IMR-90 (cell line): ENCODE results near the gene PLPP4. TPM values are rescaled to one million over a fixed set of nuclear protein-coding genes. Genes with fewer than 3 reads are reported as not detected.

Experiments
- ATAC-seq: fragments of 200-7000 bp; cut with Tn5 transposase; 2 replicates; pipeline ENCODE4 v1.9.1; 2020; ENCODE audit warnings: low read depth, mild to moderate bottlenecking, moderate library complexity
- BruUV-seq: library from RNA; stranded (reverse); fragments of 400-500 nt; replicated peaks from 2 replicates; lab custom pipeline; 2021; lab: Mats Ljungman, UMichigan
- CTCF ChIA-PET: fragments of 300-600 bp; formaldehyde crosslinking; extraction: SDS; loops from one replicate; lab custom pipeline; 2021; ENCODE audit warnings: antibody characterized with exemption; lab: Yijun Ruan, JAX
- POLR2A ChIA-PET: fragments of 300-600 bp; sonication (Branson Sonifier 250); formaldehyde crosslinking; loops from one replicate; lab custom pipeline; 2022; ENCODE audit warnings: antibody characterized with exemption; ENCODE audit not compliant: unreplicated experiment; lab: Charles Lee
- DNase-seq: peaks from one replicate; pipeline ENCODE4 v3.0.0; 2013
- H2AFZ ChIP-seq: replicated peaks from 2 replicates; pipeline ENCODE3; 2013; ENCODE audit warnings: low read length, mild to moderate bottlenecking; ENCODE audit not compliant: poor library complexity
- H2AK5ac ChIP-seq: 2 replicates; pipeline ENCODE4 v1.6.1; 2013; ENCODE audit warnings: low read depth, low read length, inconsistent platforms
- H2AK9ac ChIP-seq: replicated peaks from 2 replicates; pipeline ENCODE3; 2013; ENCODE audit warnings: mild to moderate bottlenecking, low read depth, low read length, moderate library complexity; ENCODE audit not compliant: poor library complexity
- H2BK120ac ChIP-seq: 2 replicates; pipeline ENCODE4 v1.6.1; 2013; ENCODE audit warnings: low read depth, low read length, inconsistent platforms
- H2BK15ac ChIP-seq: 3 replicates; pipeline ENCODE4 v1.6.1; 2013; ENCODE audit warnings: low read depth, low read length, inconsistent platforms
- H2BK20ac ChIP-seq: 2 replicates; pipeline ENCODE4 v1.6.1; 2013; ENCODE audit warnings: low read depth, mild to moderate bottlenecking, inconsistent platforms, low read length, moderate library complexity
- H2BK5ac ChIP-seq: 2 replicates; pipeline ENCODE4 v1.6.1; 2013; ENCODE audit warnings: mild to moderate bottlenecking, low read depth, low read length, inconsistent platforms; ENCODE audit not compliant: poor library complexity, severe bottlenecking
- H3K14ac ChIP-seq: replicated peaks from 2 replicates; pipeline ENCODE4 v1.6.1; 2013; ENCODE audit warnings: low read depth, low read length, inconsistent platforms
- H3K18ac ChIP-seq: 2 replicates; pipeline ENCODE4 v1.6.1; 2013; ENCODE audit warnings: low read depth, low read length, control low read depth
- H3K23ac ChIP-seq: 2 replicates; pipeline ENCODE4 v1.6.1; 2013; ENCODE audit warnings: low read depth, low read length, inconsistent platforms
- H3K27ac ChIP-seq: 2 replicates; pipeline ENCODE4 v1.5.1; 2013; ENCODE audit warnings: mild to moderate bottlenecking, control low read depth, low read length; ENCODE audit not compliant: insufficient read depth
- H3K27me3 ChIP-seq: 2 replicates; pipeline ENCODE4 v1.6.1; 2013; ENCODE audit warnings: low read length; ENCODE audit not compliant: control insufficient read depth, insufficient read depth
- H3K36me3 ChIP-seq: 2 replicates; pipeline ENCODE4 v1.6.1; 2013; ENCODE audit warnings: low read length, mixed read lengths; ENCODE audit not compliant: control insufficient read depth, insufficient read depth
- H3K4ac ChIP-seq: 2 replicates; pipeline ENCODE4 v1.6.1; 2013; ENCODE audit warnings: low read depth, low read length, inconsistent platforms
- H3K4me1 ChIP-seq: 2 replicates; pipeline ENCODE4 v1.6.1; 2013; ENCODE audit warnings: low read length, mixed read lengths; ENCODE audit not compliant: control insufficient read depth, insufficient read depth
- H3K4me2 ChIP-seq: 2 replicates; pipeline ENCODE4 v1.6.1; 2013; ENCODE audit warnings: low read depth, mild to moderate bottlenecking, control low read depth, low read length, moderate library complexity
- H3K4me3 ChIP-seq: 2 replicates; pipeline ENCODE4 v1.5.1; 2013; ENCODE audit warnings: low read depth, mild to moderate bottlenecking, control low read depth, low read length, moderate library complexity; ENCODE audit not compliant: insufficient read depth
- H3K56ac ChIP-seq: 2 replicates; pipeline ENCODE4 v1.6.1; 2013; ENCODE audit warnings: low read length, inconsistent platforms; ENCODE audit not compliant: insufficient read depth; ENCODE audit errors: extremely low read depth
- H3K79me1 ChIP-seq, 2 experiments: 2 replicates each; pipeline ENCODE4 v1.6.1; 2013; ENCODE audit warnings: low read length in 2 of 2, inconsistent platforms in 1 of 2, low read depth in 1 of 2
- H3K9ac ChIP-seq: 2 replicates; pipeline ENCODE4 v1.6.1; 2013; ENCODE audit warnings: low read depth, low read length, control low read depth
- H3K9me1 ChIP-seq: 2 replicates; pipeline ENCODE4 v1.6.1; 2013; ENCODE audit warnings: low read length, inconsistent platforms; ENCODE audit not compliant: insufficient read depth
- H3K9me3 ChIP-seq: 2 replicates; pipeline ENCODE4 v1.6.1; 2013; ENCODE audit warnings: low read length; ENCODE audit not compliant: control insufficient read depth, insufficient read depth
- H4K20me1 ChIP-seq: 2 replicates; pipeline ENCODE4 v1.6.1; 2013; ENCODE audit warnings: low read length, inconsistent platforms; ENCODE audit not compliant: insufficient read depth
- H4K5ac ChIP-seq: 2 replicates; pipeline ENCODE4 v1.6.1; 2013; ENCODE audit warnings: mild to moderate bottlenecking, low read depth, low read length, control low read depth
- H4K8ac ChIP-seq, 2 experiments: 2 replicates each; pipeline ENCODE4 v1.6.1; 2013; ENCODE audit warnings: low read depth in 2 of 2, low read length in 2 of 2, control low read depth in 1 of 2, inconsistent platforms in 1 of 2
- H4K91ac ChIP-seq: 2 replicates; pipeline ENCODE4 v1.6.1; 2013; ENCODE audit warnings: low read depth, low read length, inconsistent platforms; ENCODE audit not compliant: insufficient read depth
- BHLHE40 ChIP-seq: fragments of 150-350 bp; IDR thresholded peaks from 2 replicates; pipeline ENCODE4 v1.6.1; 2016; ENCODE audit warnings: mild to moderate bottlenecking, low read depth, low read length
- CEBPB ChIP-seq: IDR thresholded peaks from 2 replicates; pipeline ENCODE4 v1.6.1; 2012; ENCODE audit warnings: low read depth, low read length, improper control_type of control experiment
- CHD1 ChIP-seq: IDR thresholded peaks from 2 replicates; pipeline ENCODE4 v1.6.1; 2012; ENCODE audit warnings: low read depth, low read length, improper control_type of control experiment
- FOS ChIP-seq: fragments of 150-350 bp; IDR thresholded peaks from 2 replicates; pipeline ENCODE4 v1.6.1; 2016; ENCODE audit warnings: low read depth, low read length
- MAFK ChIP-seq: IDR thresholded peaks from 2 replicates; pipeline ENCODE4 v1.6.1; 2012; ENCODE audit warnings: low read depth, low read length, improper control_type of control experiment
- MAZ ChIP-seq: IDR thresholded peaks from 2 replicates; pipeline ENCODE4 v1.6.1; 2012; ENCODE audit warnings: low read depth, mild to moderate bottlenecking, low read length, improper control_type of control experiment, moderate library complexity, borderline replicate concordance
- MXI1 ChIP-seq: IDR thresholded peaks from 2 replicates; pipeline ENCODE4 v1.6.1; 2012; ENCODE audit warnings: low read depth, mild to moderate bottlenecking, low read length, moderate library complexity, borderline replicate concordance
- NFE2L2 ChIP-seq: fragments of 150-350 bp; IDR thresholded peaks from 2 replicates; pipeline ENCODE4 v1.6.1; 2016; ENCODE audit warnings: low read depth, mild to moderate bottlenecking, low read length
- POLR2A ChIP-seq: IDR thresholded peaks from 2 replicates; pipeline ENCODE4 v1.6.1; 2012; ENCODE audit warnings: mild to moderate bottlenecking, low read depth, low read length
- RAD21 ChIP-seq: IDR thresholded peaks from 2 replicates; pipeline ENCODE4 v1.6.1; 2012; ENCODE audit warnings: low read length, improper control_type of control experiment
- RCOR1 ChIP-seq: IDR thresholded peaks from 2 replicates; pipeline ENCODE4 v1.6.1; 2012; ENCODE audit warnings: mild to moderate bottlenecking, low read length, improper control_type of control experiment; ENCODE audit not compliant: insufficient replicate concordance
- RFX5 ChIP-seq: IDR thresholded peaks from 2 replicates; pipeline ENCODE4 v1.8.0; 2012; ENCODE audit warnings: low read depth, mild to moderate bottlenecking, low read length, moderate library complexity
- SMC3 ChIP-seq: fragments of 150-350 bp; IDR thresholded peaks from 2 replicates; pipeline ENCODE4 v1.6.1; 2016; ENCODE audit warnings: low read depth, mild to moderate bottlenecking, antibody characterized with exemption, low read length, moderate library complexity
- WGBS, 2 experiments: methylation state at CpG; one replicate each; pipeline versions ENCODE4 v1.1.5 to v1.1.7; 2013; ENCODE audit warnings: missing lambda C conversion rate in 2 of 2; ENCODE audit not compliant: insufficient read length in 1 of 2; ENCODE audit errors: extremely low coverage in 2 of 2; 5-methylcytosine and 5-hydroxymethylcytosine counted together
- dilution Hi-C: fragments of 300-500 bp; cut with HindIII; formaldehyde crosslinking; loops from one replicate; pipeline ENCODE4 v1.14.3; 2018; ENCODE audit warnings: low sequenced_read_pairs; ENCODE audit not compliant: unreplicated experiment
- in situ Hi-C: fragments of 300-500 bp; cut with MboI; formaldehyde crosslinking; loops from 3 replicates; pipeline ENCODE4 v1.14.3; 2019; ENCODE audit warnings: low sequenced_read_pairs, inconsistent platforms, mixed read lengths
- intact Hi-C: fragments of 100-400 bp; cut with micrococcal nuclease; formaldehyde crosslinking; loops from 2 replicates; pipeline ENCODE4 v1.10.0; 2022
- polyA plus RNA-seq, 3 experiments: library from polyadenylated mRNA; depleted of rRNA; stranded (reverse); fragments of >200 nt; gene quantifications; 2 replicates each; pipeline ENCODE4 v1.2.3, GENCODE V29; 2012; ENCODE audit warnings: low replicate concordance in 1 of 3
- total RNA-seq: library from RNA; depleted of rRNA; stranded (reverse); fragments of >200 nt; gene quantifications from 2 replicates; pipeline ENCODE4 v1.2.3, GENCODE V29; 2012
- TF ChIP-seq, protein P1 (sequence below): fragments of 150-350 bp; IDR thresholded peaks from 2 replicates; pipeline ENCODE4 v1.6.1; 2016; ENCODE audit warnings: low read depth, mild to moderate bottlenecking, low read length, moderate library complexity, borderline replicate concordance
- TF ChIP-seq, protein P2 (sequence below): fragments of 150-350 bp; IDR thresholded peaks from 2 replicates; pipeline ENCODE4 v1.6.1; 2017; ENCODE audit warnings: mild to moderate bottlenecking, antibody characterized with exemption, low read length, low read depth
- TF ChIP-seq, protein P3 (sequence below): conservative IDR thresholded peaks from 2 replicates; pipeline ENCODE4 v1.5.1; 2012; ENCODE audit warnings: mild to moderate bottlenecking, low read depth, low read length, improper control_type of control experiment

PLPP4 gene
- total and polyA plus RNA-seq, 2 of the 4 experiments (the other 2 are of a cell fraction) = 0.18 to 0.60 TPM

DNA sequence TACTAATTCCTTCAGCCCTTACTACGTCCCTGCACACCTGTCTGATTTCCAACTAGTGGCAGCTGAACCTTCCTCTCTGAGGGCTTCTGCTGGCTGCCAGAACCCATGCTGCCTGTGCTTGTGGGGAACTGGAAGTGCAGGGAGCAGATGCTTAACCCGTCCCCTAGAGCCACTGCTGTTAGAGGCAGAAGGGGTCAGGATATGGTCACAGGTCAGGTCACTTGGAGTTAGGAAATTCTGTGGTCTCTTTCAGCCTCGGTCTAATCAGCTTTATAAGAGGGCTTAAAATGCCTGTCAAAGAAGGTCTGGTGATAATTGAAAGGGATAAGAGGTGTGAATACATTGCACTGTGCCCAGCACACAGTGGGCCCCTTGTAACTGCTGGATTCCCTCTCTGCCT, 82.0 kb downstream of the PLPP4 start:
- Histone ChIP-seq H2AK9ac (no peak overlapping the region), H3K18ac (no peak overlapping the region), H3K4ac (no peak overlapping the region), H2BK20ac (no peak overlapping the region), H3K36me3 (no peaks in the 10 kb centered on the region), H4K8ac (no peak overlapping the region), H3K79me1 (no peaks in the 10 kb centered on the region), H3K4me1 (no peaks in the 10 kb centered on the region), H3K23ac (no peak overlapping the region), H3K27me3 (no peaks in the 10 kb centered on the region), H2BK15ac (no peak overlapping the region), H3K14ac (no peak overlapping the region), H3K9me3 (peaks cover 11% of the 10 kb centered on the region; the same call in 1 of the 2 replicates), H3K4me2 (no peak overlapping the region), H3K9me1 (no peaks in the 10 kb centered on the region), H2BK5ac (no peak overlapping the region), H3K27ac (no peak overlapping the region), H2AK5ac (no peak overlapping the region), H3K56ac (no peak overlapping the region), H4K20me1 (no peaks in the 10 kb centered on the region), H2BK120ac (no peak overlapping the region), H3K4me3 (no peak overlapping the region), H4K91ac (no peak overlapping the region), H4K5ac (no peak overlapping the region), H2AFZ (no peak overlapping the region), H3K9ac (no peak overlapping the region)
- in situ Hi-C loops (no loop called here), intact Hi-C loops (no loop called here), dilution Hi-C loops (no loop called here)
- no peak for DNase-seq
- TF ChIP-seq NFE2L2 (no peak), CHD1 (no peak), RAD21 (no peak), MAZ (no peak), RCOR1 (no peak), MXI1 (no peak), BHLHE40 (no peak), POLR2A (no peak), RFX5 (no peak), FOS (no peak), MAFK (no peak), SMC3 (no peak), CEBPB (no peak)
- TF ChIP-seq, protein P1, sequence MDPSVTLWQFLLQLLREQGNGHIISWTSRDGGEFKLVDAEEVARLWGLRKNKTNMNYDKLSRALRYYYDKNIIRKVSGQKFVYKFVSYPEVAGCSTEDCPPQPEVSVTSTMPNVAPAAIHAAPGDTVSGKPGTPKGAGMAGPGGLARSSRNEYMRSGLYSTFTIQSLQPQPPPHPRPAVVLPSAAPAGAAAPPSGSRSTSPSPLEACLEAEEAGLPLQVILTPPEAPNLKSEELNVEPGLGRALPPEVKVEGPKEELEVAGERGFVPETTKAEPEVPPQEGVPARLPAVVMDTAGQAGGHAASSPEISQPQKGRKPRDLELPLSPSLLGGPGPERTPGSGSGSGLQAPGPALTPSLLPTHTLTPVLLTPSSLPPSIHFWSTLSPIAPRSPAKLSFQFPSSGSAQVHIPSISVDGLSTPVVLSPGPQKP = no peak
- TF ChIP-seq, protein P2, sequence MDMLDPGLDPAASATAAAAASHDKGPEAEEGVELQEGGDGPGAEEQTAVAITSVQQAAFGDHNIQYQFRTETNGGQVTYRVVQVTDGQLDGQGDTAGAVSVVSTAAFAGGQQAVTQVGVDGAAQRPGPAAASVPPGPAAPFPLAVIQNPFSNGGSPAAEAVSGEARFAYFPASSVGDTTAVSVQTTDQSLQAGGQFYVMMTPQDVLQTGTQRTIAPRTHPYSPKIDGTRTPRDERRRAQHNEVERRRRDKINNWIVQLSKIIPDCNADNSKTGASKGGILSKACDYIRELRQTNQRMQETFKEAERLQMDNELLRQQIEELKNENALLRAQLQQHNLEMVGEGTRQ = no peak
- TF ChIP-seq, protein P3, sequence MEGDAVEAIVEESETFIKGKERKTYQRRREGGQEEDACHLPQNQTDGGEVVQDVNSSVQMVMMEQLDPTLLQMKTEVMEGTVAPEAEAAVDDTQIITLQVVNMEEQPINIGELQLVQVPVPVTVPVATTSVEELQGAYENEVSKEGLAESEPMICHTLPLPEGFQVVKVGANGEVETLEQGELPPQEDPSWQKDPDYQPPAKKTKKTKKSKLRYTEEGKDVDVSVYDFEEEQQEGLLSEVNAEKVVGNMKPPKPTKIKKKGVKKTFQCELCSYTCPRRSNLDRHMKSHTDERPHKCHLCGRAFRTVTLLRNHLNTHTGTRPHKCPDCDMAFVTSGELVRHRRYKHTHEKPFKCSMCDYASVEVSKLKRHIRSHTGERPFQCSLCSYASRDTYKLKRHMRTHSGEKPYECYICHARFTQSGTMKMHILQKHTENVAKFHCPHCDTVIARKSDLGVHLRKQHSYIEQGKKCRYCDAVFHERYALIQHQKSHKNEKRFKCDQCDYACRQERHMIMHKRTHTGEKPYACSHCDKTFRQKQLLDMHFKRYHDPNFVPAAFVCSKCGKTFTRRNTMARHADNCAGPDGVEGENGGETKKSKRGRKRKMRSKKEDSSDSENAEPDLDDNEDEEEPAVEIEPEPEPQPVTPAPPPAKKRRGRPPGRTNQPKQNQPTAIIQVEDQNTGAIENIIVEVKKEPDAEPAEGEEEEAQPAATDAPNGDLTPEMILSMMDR = no peak
- ChIA-PET POLR2A (no interaction called here), CTCF (no interaction called here)
- BruUV-seq = no TSS peak
- WGBS, 2 experiments = no CpG with 5 or more reads among the region's 3 CpGs
- ATAC-seq = no peak
